Measurements from ENCODE around the gene SKI.
A peak's percentile ranks its signal among the peaks of the same experiment; 100 is the strongest.
"Not testable (repeated sequence)": the region's sequence is repeated elsewhere in the genome, so short reads cannot be mapped to it uniquely, and the experiment has no call there.

The SKI gene

GRCh38 chr1:2255420-2256369, 27.6 kb downstream of the SKI start:
- peak; percentile 55 for DNase-seq (ENCODE audit: low read depth)
- no peak overlapping the region for H3K4me3 ChIP-seq (ENCODE audit: low read length)
- TF ChIP-seq CTCF (conservative IDR thresholded peaks at IDR 0.05; ENCODE audit: low read length), result no peak

GRCh38 chr1:2256435-2257244, 28.5 kb downstream of the SKI start:
- TF ChIP-seq CTCF (conservative IDR thresholded peaks at IDR 0.05; ENCODE audit: low read length), result no peak
- no peak overlapping the region for H3K4me3 ChIP-seq (ENCODE audit: low read length)
- no peak for DNase-seq (ENCODE audit: low read depth)

- peak; percentile 42 for DNase-seq (ENCODE audit: low read depth)
- no peak for TF ChIP-seq CTCF (conservative IDR thresholded peaks at IDR 0.05; ENCODE audit: low read length)
These were observed 29.1 kb downstream of the SKI start for GRCh38 chr1:2257245-2257627.

GRCh38 chr1:2258122-2258681, 30.1 kb downstream of the SKI start:
- H3K4me3 ChIP-seq (ENCODE audit: low read length), result no peak overlapping the region
- TF ChIP-seq CTCF (conservative IDR thresholded peaks at IDR 0.05; ENCODE audit: low read length), result no peak
- no peak for DNase-seq (ENCODE audit: low read depth)

More at GRCh38 chr1:2257245-2257627, 29.1 kb downstream of the SKI start:
- no peak overlapping the region for H3K4me3 ChIP-seq (ENCODE audit: low read length)

GRCh38 chr1:2258996-2259395, 30.9 kb downstream of the SKI start:
- TF ChIP-seq CTCF (conservative IDR thresholded peaks at IDR 0.05; ENCODE audit: low read length), result no peak
- H3K4me3 ChIP-seq (ENCODE audit: low read length), result no peak overlapping the region
- no peak for DNase-seq (ENCODE audit: low read depth)

GRCh38 chr1:2259668-2260402, 31.7 kb downstream of the SKI start:
- no peak overlapping the region for H3K4me3 ChIP-seq (ENCODE audit: low read length)

GRCh38 chr1:2260470-2260869, 32.4 kb downstream of the SKI start:
- not testable (repeated sequence) for H3K4me3 ChIP-seq (ENCODE audit: low read length); DNase-seq (ENCODE audit: low read depth)

More at GRCh38 chr1:2259668-2260402, 31.7 kb downstream of the SKI start:
- TF ChIP-seq CTCF (conservative IDR thresholded peaks at IDR 0.05; ENCODE audit: low read length), result no peak
- DNase-seq (ENCODE audit: low read depth), result peak; percentile 34

Measured in AG10803 (cell line).